Stomach (tissue), 4 donors: Measurements from ENCODE around the gene GEMIN5.

Experiments
- CTCF ChIP-seq, 7 experiments: fragments of 450-650 bp in 4 of 7; fragments of 200-600 bp in 3 of 7; sonication (generic) in 3 of 7; IDR thresholded peaks; one replicate each; pipeline ENCODE4 v1.5.1; 2016 to 2019; ENCODE audit warnings: antibody characterized with exemption in 7 of 7, control low read depth in 2 of 7, mild to moderate bottlenecking in 1 of 7
- EP300 ChIP-seq: sonication (generic); formaldehyde crosslinking; IDR thresholded peaks from one replicate; pipeline ENCODE4 v1.6.1; 2017; ENCODE audit warnings: antibody characterized with exemption
- POLR2A ChIP-seq, 4 donors: fragments of 450-650 bp; IDR thresholded peaks; one replicate each; pipeline ENCODE4 v1.6.1; 2016; ENCODE audit warnings: antibody characterized with exemption in 4 of 4, control low read depth in 2 of 4, mild to moderate bottlenecking in 1 of 4, moderate library complexity in 1 of 4
- POLR2AphosphoS5 ChIP-seq, 3 donors: sonication (generic); formaldehyde crosslinking; IDR thresholded peaks; one replicate each; pipeline ENCODE4 v1.6.1; 2016; ENCODE audit warnings: antibody characterized with exemption in 3 of 3

GRCh38 chr5:154849791-154850201 lies 88.2 kb downstream of the GEMIN5 start:
- no peak for TF ChIP-seq CTCF (IDR thresholded peaks at IDR 0.05)
- TF ChIP-seq POLR2AphosphoS5 (IDR thresholded peaks at IDR 0.05): no peak
- no peak for TF ChIP-seq POLR2A (IDR thresholded peaks at IDR 0.05)
- no peak for TF ChIP-seq EP300
